ENCODE measurements around the gene NRIP1.

GRCh38 chr21:14947613-14948160 lies 117.1 kb downstream of the NRIP1 start:
- TF ChIP-seq POLR2AphosphoS5 (IDR thresholded peaks at IDR 0.05; ENCODE audit: borderline replicate concordance, low read depth, low read length) (no peak), EZH2 (IDR thresholded peaks at IDR 0.05) (no peak)
